OCI-LY7 (cell line): ENCODE measurements around the gene SORCS1. TPM values are rescaled to one million over a fixed set of nuclear protein-coding genes. Genes with fewer than 3 reads are reported as not detected.

Experiments
- BruUV-seq: library from RNA; stranded (reverse); fragments of 400-500 nt; replicated peaks from 2 replicates; lab custom pipeline; 2021; lab: Mats Ljungman, UMichigan
- CTCF ChIA-PET: fragments of 300-600 bp; sonication (Branson Sonifier 250); formaldehyde crosslinking; loops from one replicate; lab custom pipeline; 2022; ENCODE audit warnings: antibody characterized with exemption; ENCODE audit not compliant: unreplicated experiment; lab: Charles Lee
- POLR2A ChIA-PET: fragments of 300-600 bp; sonication (Branson Sonifier 250); formaldehyde crosslinking; loops from one replicate; lab custom pipeline; 2022; ENCODE audit warnings: antibody characterized with exemption; lab: Charles Lee
- DNase-seq: peaks from one replicate; pipeline ENCODE4 v3.0.0-alpha.2; 2015; ENCODE audit warnings: low spot score
- H2AFZ ChIP-seq: fragments of 200-600 bp; sonication (generic), shearing (Covaris generic); 2 replicates; pipeline ENCODE4 v1.6.1; 2014; ENCODE audit warnings: mild to moderate bottlenecking, antibody characterized with exemption, low read length, moderate library complexity
- H3K27ac ChIP-seq: fragments of 200-600 bp; sonication (generic); 2 replicates; pipeline ENCODE4 v1.5.1; 2014; ENCODE audit warnings: mixed run types, low read depth, mild to moderate bottlenecking, moderate library complexity, low read length, inconsistent platforms; ENCODE audit not compliant: poor library complexity, severe bottlenecking
- H3K36me3 ChIP-seq: fragments of 200-600 bp; sonication (generic); 2 replicates; pipeline ENCODE4 v1.6.1; 2014; ENCODE audit warnings: mild to moderate bottlenecking, antibody characterized with exemption, low read length, moderate library complexity, mixed read lengths; ENCODE audit not compliant: insufficient read depth
- H3K4me1 ChIP-seq: fragments of 200-600 bp; sonication (generic); 2 replicates; pipeline ENCODE4 v1.5.1; 2014; ENCODE audit warnings: mild to moderate bottlenecking, low read length; ENCODE audit not compliant: insufficient read depth, poor library complexity, severe bottlenecking
- H3K4me2 ChIP-seq: fragments of 200-600 bp; sonication (generic); 2 replicates; pipeline ENCODE4 v1.6.1; 2014; ENCODE audit warnings: mild to moderate bottlenecking, low read length
- H3K4me3 ChIP-seq: fragments of 200-600 bp; sonication (generic); 2 replicates; pipeline ENCODE4 v1.5.1; 2014; ENCODE audit warnings: mild to moderate bottlenecking, low read depth, low read length; ENCODE audit not compliant: poor library complexity, severe bottlenecking
- H3K79me2 ChIP-seq: fragments of 200-600 bp; sonication (generic); 2 replicates; pipeline ENCODE4 v1.6.1; 2016; ENCODE audit warnings: low read depth, mild to moderate bottlenecking, low read length, moderate library complexity, mixed read lengths; ENCODE audit not compliant: insufficient read depth
- H3K9me2 ChIP-seq: fragments of 200-600 bp; sonication (generic); 2 replicates; pipeline ENCODE4 v1.6.1; 2016; ENCODE audit warnings: mild to moderate bottlenecking, low read length, mixed read lengths; ENCODE audit not compliant: insufficient read depth
- H3K9me3 ChIP-seq: fragments of 200-600 bp; sonication (generic); 2 replicates; pipeline ENCODE4 v1.6.1; 2014; ENCODE audit warnings: mild to moderate bottlenecking, mixed run types, low read length, mixed read lengths
- H4K20me1 ChIP-seq: fragments of 200-600 bp; sonication (generic); 2 replicates; pipeline ENCODE4 v1.6.1; 2014; ENCODE audit warnings: mild to moderate bottlenecking, antibody characterized with exemption, low read length, moderate library complexity, mixed read lengths; ENCODE audit not compliant: insufficient read depth
- EZH2phosphoT487 ChIP-seq: fragments of 200-600 bp; sonication (generic); IDR thresholded peaks from 2 replicates; pipeline ENCODE4 v1.6.1; 2018; ENCODE audit warnings: low read depth, borderline replicate concordance, mild to moderate bottlenecking, mixed run types, antibody characterized with exemption, low read length, moderate library complexity, mixed read lengths
- intact Hi-C: fragments of 100-400 bp; cut with micrococcal nuclease; formaldehyde crosslinking; loops from one replicate; pipeline ENCODE4 v1.10.0; 2022; ENCODE audit not compliant: unreplicated experiment
- total RNA-seq, 2 experiments: library from RNA; depleted of rRNA in 1 of 2; stranded (reverse); fragments of >200 nt in 1 of 2; shearing (Covaris generic) in 1 of 2; gene quantifications; 2 replicates each; pipeline ENCODE4 v1.2.3, GENCODE V29; 2014 to 2022
- TF ChIP-seq, protein P1 (sequence below): fragments of 200-600 bp; sonication (generic); conservative IDR thresholded peaks from 2 replicates; pipeline ENCODE4 v1.5.1; 2014; ENCODE audit warnings: mild to moderate bottlenecking, antibody characterized with exemption, low read length, moderate library complexity, mixed read lengths

Gene SORCS1
- total RNA-seq, 2 experiments from 2014 or later = not detected

DNA sequence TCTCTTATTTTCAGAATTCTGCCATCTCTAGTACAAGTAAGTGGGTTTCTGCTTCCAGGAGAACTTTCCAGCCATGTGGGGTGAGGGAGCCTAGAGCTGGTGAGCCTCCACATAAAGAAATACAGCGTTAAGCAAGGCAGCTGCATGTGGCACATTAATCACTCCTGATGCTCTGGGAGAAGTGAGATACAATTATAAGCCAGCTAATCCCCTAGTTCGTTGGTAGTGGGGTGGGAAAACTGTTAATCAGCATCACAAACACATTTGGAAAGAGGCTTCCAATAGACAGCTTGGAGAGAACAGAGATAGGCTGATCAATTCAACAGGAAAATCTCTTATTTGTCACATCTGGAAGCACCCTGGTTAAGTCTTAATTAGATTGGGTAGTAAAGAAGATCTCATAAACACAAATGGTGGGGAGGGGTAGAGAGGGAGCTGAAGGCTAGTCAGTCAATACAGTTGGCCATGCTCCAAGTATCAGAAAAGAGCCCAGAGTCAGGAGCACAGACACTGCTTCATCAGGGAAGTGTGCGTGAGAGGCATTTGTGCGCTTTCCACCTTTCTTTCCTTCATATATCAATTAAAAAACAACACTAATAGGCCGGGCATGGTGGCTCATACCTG, 130.6 kb downstream of the SORCS1 start:
- ChIA-PET CTCF (no interaction called here), POLR2A (no interaction called here)
- no peaks in the 10 kb centered on the region for H3K36me3 ChIP-seq
- no peaks in the 10 kb centered on the region for H3K79me2 ChIP-seq
- no peak overlapping the region for H3K27ac ChIP-seq
- no peak overlapping the region for H2AFZ ChIP-seq
- no peaks in the 10 kb centered on the region for H3K4me1 ChIP-seq
- no peak for DNase-seq
- H4K20me1 ChIP-seq = no peaks in the 10 kb centered on the region
- H3K9me2 ChIP-seq = no peaks in the 10 kb centered on the region
- H3K4me2 ChIP-seq = no peak overlapping the region
- no TSS peak for BruUV-seq
- intact Hi-C loops = no loop called here
- H3K9me3 ChIP-seq = no peaks in the 10 kb centered on the region
- TF ChIP-seq, protein P1, sequence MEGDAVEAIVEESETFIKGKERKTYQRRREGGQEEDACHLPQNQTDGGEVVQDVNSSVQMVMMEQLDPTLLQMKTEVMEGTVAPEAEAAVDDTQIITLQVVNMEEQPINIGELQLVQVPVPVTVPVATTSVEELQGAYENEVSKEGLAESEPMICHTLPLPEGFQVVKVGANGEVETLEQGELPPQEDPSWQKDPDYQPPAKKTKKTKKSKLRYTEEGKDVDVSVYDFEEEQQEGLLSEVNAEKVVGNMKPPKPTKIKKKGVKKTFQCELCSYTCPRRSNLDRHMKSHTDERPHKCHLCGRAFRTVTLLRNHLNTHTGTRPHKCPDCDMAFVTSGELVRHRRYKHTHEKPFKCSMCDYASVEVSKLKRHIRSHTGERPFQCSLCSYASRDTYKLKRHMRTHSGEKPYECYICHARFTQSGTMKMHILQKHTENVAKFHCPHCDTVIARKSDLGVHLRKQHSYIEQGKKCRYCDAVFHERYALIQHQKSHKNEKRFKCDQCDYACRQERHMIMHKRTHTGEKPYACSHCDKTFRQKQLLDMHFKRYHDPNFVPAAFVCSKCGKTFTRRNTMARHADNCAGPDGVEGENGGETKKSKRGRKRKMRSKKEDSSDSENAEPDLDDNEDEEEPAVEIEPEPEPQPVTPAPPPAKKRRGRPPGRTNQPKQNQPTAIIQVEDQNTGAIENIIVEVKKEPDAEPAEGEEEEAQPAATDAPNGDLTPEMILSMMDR = no peak
- no peak for TF ChIP-seq EZH2phosphoT487
- no peak overlapping the region for H3K4me3 ChIP-seq

DNA sequence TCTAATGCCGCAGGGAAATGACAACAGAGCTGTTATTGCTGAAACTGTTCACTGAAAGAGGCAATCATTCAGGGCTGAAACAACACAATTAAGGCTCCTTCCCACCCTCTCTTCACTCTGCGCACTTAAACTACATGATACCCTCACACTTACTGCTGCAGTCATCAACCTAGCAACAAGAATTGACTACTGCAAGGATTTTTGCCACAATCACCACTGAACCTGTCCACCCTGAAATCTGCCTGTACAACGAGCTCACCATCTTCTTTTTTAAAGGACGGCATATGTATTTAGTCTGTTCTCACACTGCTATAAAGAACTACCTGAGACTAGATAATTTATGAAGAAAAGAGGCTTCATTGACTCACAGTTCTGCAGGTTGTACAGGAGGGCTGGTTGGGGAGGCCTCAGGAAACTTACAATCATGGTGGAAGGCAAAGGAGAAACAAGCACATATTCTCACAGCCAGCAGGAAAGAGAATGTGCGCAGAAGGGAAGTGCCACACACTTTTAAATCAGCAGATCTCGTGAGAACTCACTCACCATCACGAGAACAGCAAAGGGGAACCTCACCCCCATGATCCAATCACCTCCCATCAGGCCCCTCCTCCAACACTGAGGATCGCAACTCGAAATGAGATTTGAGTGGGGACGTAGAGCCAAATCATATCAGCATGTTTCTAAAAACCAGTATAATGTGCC, 131.7 kb downstream of the SORCS1 start:
- TF ChIP-seq, protein P1 = no peak
- no peak for TF ChIP-seq EZH2phosphoT487
- H4K20me1 ChIP-seq = no peaks in the 10 kb centered on the region
- no peak overlapping the region for H3K4me2 ChIP-seq
- H3K4me1 ChIP-seq = no peaks in the 10 kb centered on the region
- ChIA-PET CTCF (no interaction called here), POLR2A (interaction anchor here (0.5 to 0.9 kb wide), 2 partner anchors 305 to 743 kb away, joined by 3 read pairs; no protein-coding TSS in a partner anchor)
- no peak overlapping the region for H3K4me3 ChIP-seq
- no peak overlapping the region for H3K27ac ChIP-seq
- no TSS peak for BruUV-seq
- intact Hi-C loops = no loop called here
- no peaks in the 10 kb centered on the region for H3K79me2 ChIP-seq
- H3K36me3 ChIP-seq = no peaks in the 10 kb centered on the region
- no peak overlapping the region for H2AFZ ChIP-seq
- no peaks in the 10 kb centered on the region for H3K9me2 ChIP-seq
- no peak for DNase-seq
- H3K9me3 ChIP-seq = no peaks in the 10 kb centered on the region
